ENCODE data around the gene ZNF365.

DNA sequence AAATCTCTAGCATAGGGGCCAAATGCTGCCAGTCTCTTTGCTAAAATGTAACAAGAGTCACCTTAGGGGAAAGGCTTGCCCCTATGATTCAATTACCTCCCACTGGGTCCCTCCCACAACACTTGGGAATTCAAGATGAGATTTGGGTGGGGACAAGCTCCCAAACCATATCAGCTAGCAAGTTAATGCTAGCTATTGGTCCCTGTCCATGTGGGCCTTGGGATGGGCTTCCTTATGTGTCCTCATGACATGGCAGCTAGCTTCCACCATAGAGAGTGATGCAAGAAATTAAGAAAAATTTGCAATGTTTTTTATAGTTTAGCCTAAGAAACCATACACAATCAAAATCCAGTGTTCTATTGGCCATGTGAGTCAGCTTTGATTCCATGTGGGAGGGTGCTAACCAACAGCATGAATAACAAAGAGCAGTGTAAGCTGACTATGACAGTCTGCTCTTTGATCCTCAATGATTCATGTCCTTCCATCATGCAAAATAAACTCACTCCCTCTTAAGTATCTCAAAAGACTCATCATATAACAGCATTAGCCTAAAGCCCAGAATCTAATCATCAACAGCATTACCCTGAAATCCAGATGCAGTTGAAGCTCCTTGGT lies 21.7 kb upstream of the ZNF365 start:
- TF ChIP-seq, protein P1, sequence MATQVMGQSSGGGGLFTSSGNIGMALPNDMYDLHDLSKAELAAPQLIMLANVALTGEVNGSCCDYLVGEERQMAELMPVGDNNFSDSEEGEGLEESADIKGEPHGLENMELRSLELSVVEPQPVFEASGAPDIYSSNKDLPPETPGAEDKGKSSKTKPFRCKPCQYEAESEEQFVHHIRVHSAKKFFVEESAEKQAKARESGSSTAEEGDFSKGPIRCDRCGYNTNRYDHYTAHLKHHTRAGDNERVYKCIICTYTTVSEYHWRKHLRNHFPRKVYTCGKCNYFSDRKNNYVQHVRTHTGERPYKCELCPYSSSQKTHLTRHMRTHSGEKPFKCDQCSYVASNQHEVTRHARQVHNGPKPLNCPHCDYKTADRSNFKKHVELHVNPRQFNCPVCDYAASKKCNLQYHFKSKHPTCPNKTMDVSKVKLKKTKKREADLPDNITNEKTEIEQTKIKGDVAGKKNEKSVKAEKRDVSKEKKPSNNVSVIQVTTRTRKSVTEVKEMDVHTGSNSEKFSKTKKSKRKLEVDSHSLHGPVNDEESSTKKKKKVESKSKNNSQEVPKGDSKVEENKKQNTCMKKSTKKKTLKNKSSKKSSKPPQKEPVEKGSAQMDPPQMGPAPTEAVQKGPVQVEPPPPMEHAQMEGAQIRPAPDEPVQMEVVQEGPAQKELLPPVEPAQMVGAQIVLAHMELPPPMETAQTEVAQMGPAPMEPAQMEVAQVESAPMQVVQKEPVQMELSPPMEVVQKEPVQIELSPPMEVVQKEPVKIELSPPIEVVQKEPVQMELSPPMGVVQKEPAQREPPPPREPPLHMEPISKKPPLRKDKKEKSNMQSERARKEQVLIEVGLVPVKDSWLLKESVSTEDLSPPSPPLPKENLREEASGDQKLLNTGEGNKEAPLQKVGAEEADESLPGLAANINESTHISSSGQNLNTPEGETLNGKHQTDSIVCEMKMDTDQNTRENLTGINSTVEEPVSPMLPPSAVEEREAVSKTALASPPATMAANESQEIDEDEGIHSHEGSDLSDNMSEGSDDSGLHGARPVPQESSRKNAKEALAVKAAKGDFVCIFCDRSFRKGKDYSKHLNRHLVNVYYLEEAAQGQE (IDR thresholded peaks at IDR 0.05; ENCODE audit: low read depth), result no peak
- TF ChIP-seq, protein P2, sequence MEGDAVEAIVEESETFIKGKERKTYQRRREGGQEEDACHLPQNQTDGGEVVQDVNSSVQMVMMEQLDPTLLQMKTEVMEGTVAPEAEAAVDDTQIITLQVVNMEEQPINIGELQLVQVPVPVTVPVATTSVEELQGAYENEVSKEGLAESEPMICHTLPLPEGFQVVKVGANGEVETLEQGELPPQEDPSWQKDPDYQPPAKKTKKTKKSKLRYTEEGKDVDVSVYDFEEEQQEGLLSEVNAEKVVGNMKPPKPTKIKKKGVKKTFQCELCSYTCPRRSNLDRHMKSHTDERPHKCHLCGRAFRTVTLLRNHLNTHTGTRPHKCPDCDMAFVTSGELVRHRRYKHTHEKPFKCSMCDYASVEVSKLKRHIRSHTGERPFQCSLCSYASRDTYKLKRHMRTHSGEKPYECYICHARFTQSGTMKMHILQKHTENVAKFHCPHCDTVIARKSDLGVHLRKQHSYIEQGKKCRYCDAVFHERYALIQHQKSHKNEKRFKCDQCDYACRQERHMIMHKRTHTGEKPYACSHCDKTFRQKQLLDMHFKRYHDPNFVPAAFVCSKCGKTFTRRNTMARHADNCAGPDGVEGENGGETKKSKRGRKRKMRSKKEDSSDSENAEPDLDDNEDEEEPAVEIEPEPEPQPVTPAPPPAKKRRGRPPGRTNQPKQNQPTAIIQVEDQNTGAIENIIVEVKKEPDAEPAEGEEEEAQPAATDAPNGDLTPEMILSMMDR (IDR thresholded peaks at IDR 0.05 in 2 of 3, conservative IDR thresholded peaks at IDR 0.05 in 1 of 3; ENCODE audit: borderline replicate concordance in 1 of 3, insufficient read depth in 1 of 3, low read depth in 2 of 3, low read length in 2 of 3), result no peak
- TF ChIP-seq POLR2AphosphoS5 (IDR thresholded peaks at IDR 0.05; ENCODE audit: low read depth, low read length), result no peak
- no peak for TF ChIP-seq RAD21 (IDR thresholded peaks at IDR 0.05; ENCODE audit: low read depth)
- no peak for TF ChIP-seq POLR2A (IDR thresholded peaks at IDR 0.05; ENCODE audit: borderline replicate concordance, extremely low read depth, insufficient read depth, insufficient read length)
- no peak for TF ChIP-seq EZH2 (IDR thresholded peaks at IDR 0.05)
- TF ChIP-seq, protein P3, sequence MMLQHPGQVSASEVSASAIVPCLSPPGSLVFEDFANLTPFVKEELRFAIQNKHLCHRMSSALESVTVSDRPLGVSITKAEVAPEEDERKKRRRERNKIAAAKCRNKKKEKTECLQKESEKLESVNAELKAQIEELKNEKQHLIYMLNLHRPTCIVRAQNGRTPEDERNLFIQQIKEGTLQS (IDR thresholded peaks at IDR 0.05), result no peak

Measured in HCT116 (cell line).